G401 (cell line): ENCODE data around the gene USP19. TPM values are rescaled to one million over a fixed set of nuclear protein-coding genes. Genes with fewer than 3 reads are reported as not detected.

Source experiments
- DNase-seq: peaks from one replicate; pipeline ENCODE4 v3.0.0-alpha.2; 2015; ENCODE audit warnings: low spot score
- in situ Hi-C: cut with HindIII; loops from 2 replicates; pipeline ENCODE4 v1.10.0; 2016; ENCODE audit warnings: low sequenced_read_pairs, mixed read lengths
- total RNA-seq: library from RNA; depleted of rRNA; stranded (reverse); fragments of >200 nt; shearing (Covaris generic); gene quantifications from 2 replicates; pipeline ENCODE4 v1.2.3, GENCODE V29; 2014; rRNA removed

Gene USP19
- total RNA-seq, 1 experiment from 2014 or later: 46.1 TPM

GRCh38 chr3:49108346-49108745 is 12.3 kb downstream of the USP19 start:
- in situ Hi-C loops: no loop called here
- no peak for DNase-seq

- peak; percentile 96 for DNase-seq
- in situ Hi-C loops: no loop called here
Measured at GRCh38 chr3:49104427-49105291, 16.0 kb downstream of the USP19 start, which contains the start of gene QARS1. QARS1 (minus strand) TSS chr3:49104757; CDS start chr3:49104733, 24 bp downstream.

DNA sequence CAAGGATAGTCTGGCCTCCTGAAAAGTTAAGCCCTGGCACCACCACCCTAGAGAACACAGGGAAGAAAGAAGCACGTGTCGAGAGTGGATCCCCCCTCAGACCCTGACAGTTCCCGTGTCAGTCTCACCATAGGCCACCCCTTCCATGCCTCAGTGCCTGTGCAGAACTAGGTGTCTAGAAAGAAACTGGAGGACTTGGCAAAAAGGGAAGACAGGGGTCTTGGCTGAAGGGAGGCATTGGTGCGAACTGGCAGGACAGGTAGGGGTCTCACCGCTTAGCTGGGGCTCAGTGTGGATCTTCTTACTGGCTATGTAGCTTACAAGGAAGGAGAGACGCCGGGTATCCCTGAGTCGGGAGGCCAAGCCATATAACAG is 16.6 kb downstream of the USP19 start:
- DNase-seq: no peak
- in situ Hi-C loops: no loop called here

GRCh38 chr3:49100046-49100615 is 20.5 kb downstream of the USP19 start:
- DNase-seq: no peak
- in situ Hi-C loops: no loop called here

DNA sequence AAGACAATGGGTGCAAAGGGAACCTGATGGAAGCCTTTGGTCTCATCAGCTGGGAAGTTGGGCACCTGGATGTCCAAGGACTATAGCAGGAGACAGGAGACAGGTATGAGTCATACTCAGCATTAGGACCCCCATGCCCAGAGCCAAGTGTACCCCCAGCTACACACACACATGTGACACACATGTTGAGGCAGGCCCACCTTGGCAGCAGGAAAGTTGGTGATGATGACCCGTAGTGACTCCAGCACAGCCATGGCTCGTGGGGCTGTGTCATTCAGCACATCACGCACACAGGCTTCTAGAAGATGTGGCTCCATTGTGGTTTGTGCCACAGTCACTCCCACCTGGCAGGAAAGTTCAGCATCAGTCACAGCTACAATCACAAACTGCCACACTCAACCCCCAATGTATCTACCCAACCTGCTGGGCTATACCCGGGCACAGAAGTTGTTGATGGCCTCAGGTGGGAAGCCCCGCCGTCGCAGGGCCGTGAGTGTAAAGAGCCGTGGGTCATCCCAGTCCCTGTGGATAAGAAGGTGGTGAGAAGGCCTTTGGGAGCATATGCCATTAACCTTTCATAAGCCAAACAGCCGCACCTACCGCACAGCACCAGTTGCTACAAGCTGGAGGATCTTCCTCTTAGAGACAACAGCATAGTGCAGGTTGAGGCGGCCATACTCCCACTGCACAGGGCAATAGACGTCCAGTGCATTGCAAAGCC is 21.6 kb downstream of the USP19 start:
- no peak for DNase-seq
- in situ Hi-C loops: no loop called here

DNA sequence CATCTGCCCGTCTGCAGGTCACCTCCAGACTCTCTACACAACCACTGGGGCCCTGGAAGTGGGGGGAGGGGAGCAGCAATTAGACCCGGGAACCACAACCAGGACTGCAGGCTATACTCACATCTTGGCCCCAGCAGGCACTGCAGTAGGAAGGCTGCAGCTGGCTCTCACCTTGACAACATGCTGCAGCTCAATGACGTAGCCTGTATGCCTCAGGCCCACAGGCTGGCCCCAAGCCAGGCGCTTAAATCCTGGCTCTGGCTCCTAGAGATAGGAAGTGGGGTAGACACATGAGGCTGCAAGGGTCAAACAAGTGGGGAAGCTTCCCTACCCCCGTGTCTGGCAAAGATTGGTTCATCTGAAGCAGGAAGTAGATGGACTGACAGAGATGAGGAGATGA is 22.2 kb downstream of the USP19 start:
- DNase-seq: no peak
- in situ Hi-C loops: no loop called here

DNA sequence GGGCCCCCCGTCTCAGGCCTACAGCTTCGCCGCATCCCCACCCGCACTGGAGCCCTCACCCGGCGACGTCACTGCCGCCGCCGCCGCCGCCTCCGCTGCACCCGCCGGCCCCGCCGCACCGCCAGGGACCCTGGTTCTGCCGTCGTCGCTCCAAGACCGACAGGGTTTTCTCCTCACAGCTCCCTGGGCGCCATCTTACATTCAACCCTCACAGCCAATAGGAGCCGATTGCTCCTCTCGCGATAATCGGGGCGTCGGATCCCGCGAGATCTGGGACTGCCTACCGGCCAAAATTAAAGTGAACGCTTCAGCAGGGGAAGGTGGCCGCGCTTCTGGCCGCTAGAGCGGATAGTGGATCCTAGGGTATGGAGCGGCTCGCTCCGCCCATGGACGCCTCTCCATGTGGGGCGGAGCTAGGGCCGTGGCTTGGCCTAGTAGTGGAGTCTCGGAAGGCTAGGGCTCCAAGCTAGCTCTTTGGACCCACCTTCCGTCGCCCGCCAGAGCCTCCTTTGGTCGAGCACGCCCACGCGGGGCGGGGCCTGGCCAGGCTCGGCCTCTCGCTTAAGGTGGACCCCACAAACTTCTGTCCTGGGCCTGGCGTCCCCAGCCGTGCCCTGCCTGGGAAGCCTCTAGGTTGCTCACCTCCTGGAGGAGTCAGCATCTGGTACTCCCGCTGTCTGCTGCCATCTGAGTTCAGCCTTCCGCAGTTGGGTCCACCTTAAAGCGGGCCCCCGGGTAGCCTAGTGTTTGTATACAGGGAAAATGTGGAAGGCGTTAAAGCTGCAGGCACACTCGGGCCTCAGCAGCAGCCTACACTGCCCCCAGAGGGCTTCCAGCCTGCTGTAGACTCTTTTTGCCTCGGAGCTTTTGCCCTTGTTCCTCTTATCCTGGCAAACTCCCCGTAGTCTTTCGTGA is 26.5 kb downstream of the USP19 start, which contains the start of gene QRICH1:
Gene QRICH1, minus strand, starts transcription at position 219 of the 915 bp plus-strand sequence. CDS start 17,054 bp downstream, outside the sequence.
- in situ Hi-C loops: no loop called here
- peak; percentile 98 for DNase-seq

GRCh38 chr3:49092938-49093852 is 27.4 kb downstream of the USP19 start:
- peak; percentile 69 for DNase-seq

GRCh38 chr3:49081429-49081828 is 39.2 kb downstream of the USP19 start:
- in situ Hi-C loops: loop anchor here (5.0 kb wide), 1 partner anchor 34 kb away; no protein-coding TSS in a partner anchor
- no peak for DNase-seq

More at GRCh38 chr3:49092938-49093852, 27.4 kb downstream of the USP19 start:
- in situ Hi-C loops: no loop called here

DNA sequence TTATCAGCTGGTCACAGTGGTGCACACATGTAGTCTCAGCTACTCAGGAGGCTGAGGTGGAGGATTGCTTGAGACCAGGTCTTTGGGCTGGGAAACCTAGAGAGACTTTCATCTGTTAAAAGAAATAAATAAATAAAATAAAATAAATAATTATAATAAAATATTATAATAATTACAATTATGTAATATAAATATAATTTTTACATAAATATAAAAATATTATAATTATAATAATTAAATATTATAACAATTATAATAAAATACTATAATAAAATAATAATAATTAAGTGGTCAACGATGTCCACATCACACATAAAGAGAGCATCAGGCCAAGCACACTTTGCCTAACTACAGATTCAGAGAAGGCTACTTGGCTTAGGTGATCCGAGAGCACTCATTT is 41.4 kb downstream of the USP19 start:
- DNase-seq: no peak
- in situ Hi-C loops: no loop called here

DNA sequence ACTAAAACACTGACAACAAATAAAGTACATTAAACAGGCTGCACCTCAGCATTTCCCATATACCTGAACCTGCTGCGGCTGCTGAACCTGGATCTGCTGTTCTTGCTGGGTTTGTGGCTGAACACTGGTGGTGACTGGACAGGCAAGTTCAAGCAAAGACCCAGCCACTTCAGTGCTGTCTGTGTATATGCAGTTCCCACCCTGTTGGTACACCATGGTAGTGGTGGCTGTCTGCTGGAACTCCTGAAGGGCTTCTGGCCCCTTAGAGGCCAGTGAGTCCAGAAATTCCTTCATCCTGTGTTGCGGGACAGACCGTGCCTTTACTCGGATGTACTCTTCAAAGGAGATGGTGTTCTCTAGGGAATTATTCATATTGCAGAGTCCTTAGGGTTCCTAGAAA is 44.0 kb downstream of the USP19 start:
- in situ Hi-C loops: no loop called here

GRCh38 chr3:49076116-49076515 is 44.5 kb downstream of the USP19 start:
- no peak for DNase-seq
- in situ Hi-C loops: no loop called here

More for the DNA sequence above, 44.0 kb downstream of the USP19 start:
- DNase-seq: no peak

Other genes with a start within 250 kb of the USP19 start
- gene SLC25A20, start 221.9 kb downstream of the USP19 start, total RNA-seq: 16.0 and 30.1 TPM in 2 replicates
- 165 and 178 TPM in 2 replicates for gene ARIH2, start 202.0 kb downstream of the USP19 start, total RNA-seq
- gene P4HTM, start 130.6 kb downstream of the USP19 start, total RNA-seq: 0.03 TPM in 1 of 2 replicates, not detected in the other
- gene WDR6, start 113.4 kb downstream of the USP19 start, total RNA-seq: 154 and 164 TPM in 2 replicates
- 49.6 and 62.8 TPM in 2 replicates for gene DALRD3, start 102.2 kb downstream of the USP19 start, total RNA-seq
- gene NDUFAF3, start 98.7 kb downstream of the USP19 start, total RNA-seq: 90.8 and 109 TPM in 2 replicates
- gene IMPDH2, start 91.4 kb downstream of the USP19 start, total RNA-seq: 248 and 315 TPM in 2 replicates
- 138 and 168 TPM in 2 replicates for gene QRICH1, start 26.8 kb downstream of the USP19 start, total RNA-seq
- 274 and 325 TPM in 2 replicates for gene QARS1, start 16.1 kb downstream of the USP19 start, total RNA-seq
- gene LAMB2, start 12.2 kb upstream of the USP19 start, total RNA-seq: 175 and 318 TPM in 2 replicates
- 60.1 and 69.5 TPM in 2 replicates for gene CCDC71, start 45.5 kb upstream of the USP19 start, total RNA-seq
- 20.0 and 30.9 TPM in 2 replicates for gene KLHDC8B, start 50.8 kb upstream of the USP19 start, total RNA-seq
- 0.31 and 1.7 TPM in 2 replicates for gene C3orf62, start 156.4 kb upstream of the USP19 start, total RNA-seq
- gene USP4, start 219.2 kb upstream of the USP19 start, total RNA-seq: 21.6 and 25.3 TPM in 2 replicates
- 2.5 TPM in 1 of 2 replicates, not detected in the other for gene GPX1, start 237.5 kb upstream of the USP19 start, total RNA-seq